SK-N-SH treated with all-trans-retinoic acid at 6 μM for 48 hours (cell line): ENCODE measurements around the gene FAM151A.

Source experiments
- GLIS3 ChIP-seq: fragments of 250-450 bp; sonication (Bioruptor Pico); IDR thresholded peaks from 2 replicates; pipeline ENCODE4 v1.5.0; 2020; ENCODE audit warnings: mild to moderate bottlenecking, moderate library complexity
- ZFP3 ChIP-seq: fragments of 250-450 bp; sonication (Bioruptor Pico); IDR thresholded peaks from 2 replicates; pipeline ENCODE4 v1.5.0; 2020; ENCODE audit warnings: mild to moderate bottlenecking, moderate library complexity

- TF ChIP-seq GLIS3 (CRISPR knock-in tag): no peak
- no peak for TF ChIP-seq ZFP3 (CRISPR knock-in tag)
Observed at GRCh38 chr1:54607821-54608565, 15.3 kb downstream of the FAM151A start.
